ENCODE measurements around the gene RNF126.
"Not testable (repeated sequence)": the region's sequence is repeated elsewhere in the genome, so short reads cannot be mapped to it uniquely, and the experiment has no call there.

The RNF126 gene

GRCh38 chr19:624433-625109 lies 38.4 kb downstream of the RNF126 start:
- no peak for DNase-seq

- no peak for DNase-seq
Observed at GRCh38 chr19:623974-624373, 39.0 kb downstream of the RNF126 start.

GRCh38 chr19:623175-623916 lies 39.7 kb downstream of the RNF126 start:
- DNase-seq: no peak

- DNase-seq: no peak
Observed at GRCh38 chr19:622666-623065, 40.3 kb downstream of the RNF126 start.

- no peak for DNase-seq
Observed at GRCh38 chr19:621819-622218, 41.2 kb downstream of the RNF126 start.

- not testable (repeated sequence) for DNase-seq
Observed at GRCh38 chr19:621191-621590, 41.8 kb downstream of the RNF126 start.

GRCh38 chr19:620166-620862 lies 42.7 kb downstream of the RNF126 start:
- no peak for DNase-seq

GRCh38 chr19:619286-620002 lies 43.6 kb downstream of the RNF126 start:
- DNase-seq: no peak

GRCh38 chr19:618674-619285 lies 44.2 kb downstream of the RNF126 start:
- no peak for DNase-seq

- DNase-seq: no peak
Observed at GRCh38 chr19:618247-618619, 44.8 kb downstream of the RNF126 start.

- no peak for DNase-seq
Observed at GRCh38 chr19:617551-618246, 45.3 kb downstream of the RNF126 start.

- no peak for DNase-seq
Observed at GRCh38 chr19:616747-617526, 46.1 kb downstream of the RNF126 start.

- DNase-seq: no peak
Observed at GRCh38 chr19:616062-616700, 46.8 kb downstream of the RNF126 start.

- no peak for DNase-seq
Observed at GRCh38 chr19:615619-616018, 47.4 kb downstream of the RNF126 start.

- no peak for DNase-seq
Observed at GRCh38 chr19:613732-614567, 49.1 kb downstream of the RNF126 start.

GRCh38 chr19:612941-613340 lies 50.1 kb downstream of the RNF126 start:
- DNase-seq: no peak

- no peak for DNase-seq
Observed at GRCh38 chr19:611481-611868, 51.5 kb downstream of the RNF126 start.

- no peak for DNase-seq
Observed at GRCh38 chr19:610801-611480, 52.1 kb downstream of the RNF126 start.

- DNase-seq: no peak
Observed at GRCh38 chr19:610071-610800, 52.8 kb downstream of the RNF126 start.
